ENCODE results near the gene ABCA13.

DNA sequence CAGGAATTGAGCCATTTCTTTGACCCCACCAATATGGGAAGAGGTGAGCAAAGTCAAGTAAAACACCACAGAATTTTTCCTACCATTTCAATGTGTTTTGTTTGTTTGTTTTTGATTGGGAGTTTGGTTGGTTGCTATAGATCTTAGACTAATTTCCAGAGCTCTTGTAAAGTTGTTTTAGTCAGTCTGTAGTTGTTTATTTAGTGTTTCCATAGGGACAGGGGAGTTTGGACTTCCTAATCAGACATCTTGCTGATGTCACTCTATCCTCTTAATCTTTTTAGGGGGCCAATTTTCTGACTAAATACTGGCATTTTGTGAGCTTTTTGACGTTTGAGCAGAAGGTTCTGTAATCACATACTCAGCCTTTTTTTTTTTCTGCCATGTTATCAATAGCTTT is 266.9 kb downstream of the ABCA13 start:
- TF ChIP-seq, protein P1, sequence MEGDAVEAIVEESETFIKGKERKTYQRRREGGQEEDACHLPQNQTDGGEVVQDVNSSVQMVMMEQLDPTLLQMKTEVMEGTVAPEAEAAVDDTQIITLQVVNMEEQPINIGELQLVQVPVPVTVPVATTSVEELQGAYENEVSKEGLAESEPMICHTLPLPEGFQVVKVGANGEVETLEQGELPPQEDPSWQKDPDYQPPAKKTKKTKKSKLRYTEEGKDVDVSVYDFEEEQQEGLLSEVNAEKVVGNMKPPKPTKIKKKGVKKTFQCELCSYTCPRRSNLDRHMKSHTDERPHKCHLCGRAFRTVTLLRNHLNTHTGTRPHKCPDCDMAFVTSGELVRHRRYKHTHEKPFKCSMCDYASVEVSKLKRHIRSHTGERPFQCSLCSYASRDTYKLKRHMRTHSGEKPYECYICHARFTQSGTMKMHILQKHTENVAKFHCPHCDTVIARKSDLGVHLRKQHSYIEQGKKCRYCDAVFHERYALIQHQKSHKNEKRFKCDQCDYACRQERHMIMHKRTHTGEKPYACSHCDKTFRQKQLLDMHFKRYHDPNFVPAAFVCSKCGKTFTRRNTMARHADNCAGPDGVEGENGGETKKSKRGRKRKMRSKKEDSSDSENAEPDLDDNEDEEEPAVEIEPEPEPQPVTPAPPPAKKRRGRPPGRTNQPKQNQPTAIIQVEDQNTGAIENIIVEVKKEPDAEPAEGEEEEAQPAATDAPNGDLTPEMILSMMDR (conservative IDR thresholded peaks at IDR 0.05) = no peak
- no peak for TF ChIP-seq EZH2 (IDR thresholded peaks at IDR 0.05; ENCODE audit: low read depth)

All from PC-9 (cell line).